ENCODE results near the gene OR8I2.
"Not testable (repeated sequence)": the region's sequence is repeated elsewhere in the genome, so short reads cannot be mapped to it uniquely, and the experiment has no call there.

Gene OR8I2

GRCh38 chr11:56089697-56090096, 3.4 kb upstream of the OR8I2 start:
- no peak for DNase-seq (ENCODE audit: low read depth)
- TF ChIP-seq CTCF (IDR thresholded peaks at IDR 0.05; ENCODE audit: low read depth, low read length, missing control alignments): no peak
- H3K4me3 ChIP-seq (ENCODE audit: low read depth, low read length): no peak overlapping the region
- in situ Hi-C loops (cut with HindIII; ENCODE audit: low sequenced_read_pairs): no loop called here

GRCh38 chr11:56103210-56103737, 10.2 kb downstream of the OR8I2 start, which contains the start of gene OR8H2:
OR8H2 (plus strand) TSS chr11:56103687; CDS start chr11:56105043, 1,356 bp downstream.
- H3K4me3 ChIP-seq (ENCODE audit: low read depth, low read length): no peak within 1 kb of the TSS
- in situ Hi-C loops (cut with HindIII; ENCODE audit: low sequenced_read_pairs): no loop called here
- DNase-seq (ENCODE audit: low read depth): no peak
- no peak for TF ChIP-seq CTCF (IDR thresholded peaks at IDR 0.05; ENCODE audit: low read depth, low read length, missing control alignments)

- in situ Hi-C loops (cut with HindIII; ENCODE audit: low sequenced_read_pairs): no loop called here
- TF ChIP-seq CTCF (IDR thresholded peaks at IDR 0.05; ENCODE audit: low read depth, low read length, missing control alignments): no peak
- DNase-seq (ENCODE audit: low read depth): no peak
- H3K4me3 ChIP-seq (ENCODE audit: low read depth, low read length): no peak within 1 kb of the TSS
Observed at GRCh38 chr11:56122073-56122472, 29.0 kb downstream of the OR8I2 start, which contains the start of gene OR8H3. OR8H3 (plus strand) TSS chr11:56122373; CDS start chr11:56122373, 0 bp downstream.

GRCh38 chr11:56140151-56140661, 47.1 kb downstream of the OR8I2 start, which contains the start of gene OR8J3:
OR8J3 (minus strand) TSS chr11:56140201; CDS start chr11:56137718, 2,483 bp downstream.
- in situ Hi-C loops (cut with HindIII; ENCODE audit: low sequenced_read_pairs): no loop called here
- H3K4me3 ChIP-seq (ENCODE audit: low read depth, low read length): no peak within 1 kb of the TSS
- no peak for TF ChIP-seq CTCF (IDR thresholded peaks at IDR 0.05; ENCODE audit: low read depth, low read length, missing control alignments)
- DNase-seq (ENCODE audit: low read depth): no peak

- in situ Hi-C loops (cut with HindIII; ENCODE audit: low sequenced_read_pairs); H3K4me3 ChIP-seq (ENCODE audit: low read depth, low read length); DNase-seq (ENCODE audit: low read depth): not testable (repeated sequence)
Observed at GRCh38 chr11:56143681-56144080, 50.6 kb downstream of the OR8I2 start.
